Activated CD4-positive, alpha-beta T cell treated with anti-CD3 and anti-CD28 coated beads for 24 hours (primary cell): ENCODE results near the gene CRMP1.

ENCODE experiments used
- DNase-seq, 2 donors: peaks; one replicate each; pipeline ENCODE4 v3.0.0-alpha.2; 2020; ENCODE audit warnings: low read depth in 2 of 2

CRMP1 gene

GRCh38 chr4:5893004-5893580 lies at the start of gene CRMP1:
CRMP1 (minus strand) TSS chr4:5893086; CDS start chr4:5892969, 117 bp downstream.
- DNase-seq = no peak

- DNase-seq = no peak
Measured at GRCh38 chr4:5941601-5942000, 48.7 kb upstream of the CRMP1 start.

GRCh38 chr4:5940470-5941203 lies 47.8 kb upstream of the CRMP1 start:
- DNase-seq = no peak

- no peak for DNase-seq
Measured at GRCh38 chr4:5933996-5934831, 41.3 kb upstream of the CRMP1 start.

GRCh38 chr4:5933116-5933515 lies 40.2 kb upstream of the CRMP1 start:
- no peak for DNase-seq

GRCh38 chr4:5932035-5932568 lies 39.2 kb upstream of the CRMP1 start:
- no peak for DNase-seq

- DNase-seq = no peak
Measured at GRCh38 chr4:5931526-5931925, 38.6 kb upstream of the CRMP1 start.

GRCh38 chr4:5930876-5931275 lies 38.0 kb upstream of the CRMP1 start:
- no peak for DNase-seq

- no peak for DNase-seq
Measured at GRCh38 chr4:5930456-5930855, 37.6 kb upstream of the CRMP1 start.

- no peak for DNase-seq
Measured at GRCh38 chr4:5928844-5929420, 36.0 kb upstream of the CRMP1 start.

- no peak for DNase-seq
Measured at GRCh38 chr4:5928274-5928673, 35.4 kb upstream of the CRMP1 start.

GRCh38 chr4:5927747-5928146 lies 34.9 kb upstream of the CRMP1 start:
- no peak for DNase-seq

- DNase-seq = no peak
Measured at GRCh38 chr4:5927116-5927515, 34.2 kb upstream of the CRMP1 start.

GRCh38 chr4:5926598-5926997 lies 33.7 kb upstream of the CRMP1 start:
- no peak for DNase-seq

GRCh38 chr4:5925419-5926200 lies 32.7 kb upstream of the CRMP1 start:
- no peak for DNase-seq

- DNase-seq = no peak
Measured at GRCh38 chr4:5924461-5925125, 31.7 kb upstream of the CRMP1 start.

- DNase-seq = no peak
Measured at GRCh38 chr4:5923376-5923775, 30.5 kb upstream of the CRMP1 start.

GRCh38 chr4:5922556-5922955 lies 29.7 kb upstream of the CRMP1 start:
- DNase-seq = no peak

- no peak for DNase-seq
Measured at GRCh38 chr4:5921981-5922380, 29.1 kb upstream of the CRMP1 start.

GRCh38 chr4:5921101-5921980 lies 28.5 kb upstream of the CRMP1 start:
- no peak for DNase-seq
